HG03575 (cell line): ENCODE measurements around the gene CAT.
"Not testable (repeated sequence)": the region's sequence is repeated elsewhere in the genome, so short reads cannot be mapped to it uniquely, and the experiment has no call there.

Source experiments
- ATAC-seq: cut with Tn5 transposase; IDR thresholded peaks from one replicate; pipeline ENCODE4 v1.9.1; 2021; ENCODE audit not compliant: unreplicated experiment, insufficient number of reproducible peaks, low FRiP score; ENCODE audit errors: extremely low read depth

CAT gene

GRCh38 chr11:34423300-34423699 lies 15.4 kb upstream of the CAT start:
- no peak for ATAC-seq

GRCh38 chr11:34424826-34425225 lies 13.9 kb upstream of the CAT start:
- not testable (repeated sequence) for ATAC-seq

- no peak for ATAC-seq
Measured at GRCh38 chr11:34425360-34425759, 13.4 kb upstream of the CAT start.

GRCh38 chr11:34425867-34426266 lies 12.9 kb upstream of the CAT start:
- ATAC-seq, result no peak

GRCh38 chr11:34426766-34427185 lies 12.0 kb upstream of the CAT start:
- no peak for ATAC-seq

- ATAC-seq, result no peak
Measured at GRCh38 chr11:34427186-34427805, 11.4 kb upstream of the CAT start.

- ATAC-seq, result no peak
Measured at GRCh38 chr11:34431979-34432378, 6.8 kb upstream of the CAT start.

- ATAC-seq, result no peak
Measured at GRCh38 chr11:34432822-34433221, 5.9 kb upstream of the CAT start.

- ATAC-seq, result no peak
Measured at GRCh38 chr11:34433899-34434298, 4.8 kb upstream of the CAT start.

- ATAC-seq, result no peak
Measured at GRCh38 chr11:34437224-34438125, 1.3 kb upstream of the CAT start.

- ATAC-seq, result no peak
Measured at GRCh38 chr11:34439610-34440198, 970 bp downstream of the CAT start.

- no peak for ATAC-seq
Measured at GRCh38 chr11:34441814-34442213, 3.1 kb downstream of the CAT start.

- ATAC-seq, result no peak
Measured at GRCh38 chr11:34443136-34443535, 4.4 kb downstream of the CAT start.

GRCh38 chr11:34444428-34444827 lies 5.7 kb downstream of the CAT start:
- no peak for ATAC-seq

- ATAC-seq, result no peak
Measured at GRCh38 chr11:34445956-34446355, 7.2 kb downstream of the CAT start.

- ATAC-seq, result no peak
Measured at GRCh38 chr11:34446386-34446785, 7.7 kb downstream of the CAT start.

- no peak for ATAC-seq
Measured at GRCh38 chr11:34447044-34447443, 8.3 kb downstream of the CAT start.

- ATAC-seq, result no peak
Measured at GRCh38 chr11:34448223-34448994, 9.7 kb downstream of the CAT start.

GRCh38 chr11:34449013-34449412 lies 10.3 kb downstream of the CAT start:
- ATAC-seq, result no peak
